Measurements from ENCODE around the gene CDC42BPG. TPM values are rescaled to one million over a fixed set of nuclear protein-coding genes. Genes with fewer than 3 reads are reported as not detected.

Gene CDC42BPG
- total and polyA plus RNA-seq, 10 of the 15 experiments (the other 5 are each of a cell fraction or from before 2014, with no cell fraction given), result 0.02 to 1.3 (median 0.09) TPM; not detected in 1

DNA sequence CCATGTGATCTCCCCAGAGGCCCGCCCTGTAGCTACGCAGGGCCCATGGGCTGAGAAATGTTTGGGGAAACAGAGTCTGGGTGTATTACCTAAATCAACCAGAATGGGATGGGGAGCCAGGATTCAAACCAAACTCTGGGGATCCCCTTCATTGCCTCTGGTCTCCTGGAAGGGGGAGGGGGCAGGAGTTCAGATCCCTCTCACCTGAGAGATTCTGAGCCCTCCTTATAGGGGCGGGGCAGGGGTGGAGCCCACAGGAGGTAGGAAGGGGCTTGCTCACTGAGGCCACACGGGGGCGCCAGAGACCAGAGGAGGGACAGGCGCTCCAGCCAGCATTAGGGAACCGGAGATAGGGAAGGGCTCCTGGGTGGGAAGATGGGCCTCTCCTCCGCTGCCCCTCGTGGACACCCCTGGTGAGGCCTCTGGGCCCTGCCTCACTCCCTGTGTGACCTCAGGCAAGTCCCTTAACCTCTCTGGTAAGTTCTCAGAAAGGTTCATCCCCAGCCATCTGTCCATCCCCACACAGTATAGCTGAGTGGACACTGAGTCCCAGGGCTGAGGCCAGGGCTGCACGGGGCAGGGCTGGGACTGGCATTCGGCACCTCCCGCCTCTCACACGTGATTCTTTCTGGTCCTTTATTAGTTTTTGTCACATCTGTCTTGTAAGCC is 2.7 kb upstream of the CDC42BPG start (continued):
- TF ChIP-seq CREB1 (IDR thresholded peaks at IDR 0.05; ENCODE audit: low read depth) (no peak), CTCF (IDR thresholded peaks at IDR 0.05 in 2 of 3, conservative IDR thresholded peaks at IDR 0.05 in 1 of 3; ENCODE audit: control insufficient read depth in 2 of 3, extremely low read depth in 1 of 3, insufficient read depth in 1 of 3, low read depth in 3 of 3, low read length in 3 of 3) (peak; percentile 86 to 97 (median 96)), ZBTB40 (IDR thresholded peaks at IDR 0.05; ENCODE audit: borderline replicate concordance) (no peak), GATAD2B (conservative IDR thresholded peaks at IDR 0.05; ENCODE audit: low read depth) (peak; percentile 69), FOXM1 (IDR thresholded peaks at IDR 0.05; ENCODE audit: low read depth, low read length) (no peak), POU2F2 (IDR thresholded peaks at IDR 0.05; ENCODE audit: borderline replicate concordance, low read depth, low read length) (peak; percentile 66; the same call in 1 of the 3 replicates), HDGF (IDR thresholded peaks at IDR 0.05) (no peak), IKZF1 (conservative IDR thresholded peaks at IDR 0.05) (peak; percentile 92), YY1 (IDR thresholded peaks at IDR 0.05; ENCODE audit: low read depth, low read length) (peak; percentile 66), TCF12 (IDR thresholded peaks at IDR 0.05; ENCODE audit: low read depth, low read length) (0 out of 2 replicates have a peak, but pooled peaks have one; percentile 26), CHD2 (IDR thresholded peaks at IDR 0.05; ENCODE audit: borderline replicate concordance, low read depth, low read length) (0 out of 2 replicates have a peak, but pooled peaks have one; percentile 30), SKIL (IDR thresholded peaks at IDR 0.05; ENCODE audit: low read depth, poor library complexity, severe bottlenecking) (no peak), SREBF2 (IDR thresholded peaks at IDR 0.05; ENCODE audit: low read length) (no peak), E2F8 (IDR thresholded peaks at IDR 0.05; ENCODE audit: low read depth, partially characterized antibody) (no peak), FOS (IDR thresholded peaks at IDR 0.05; ENCODE audit: borderline replicate concordance, extremely low read depth, insufficient read length) (no peak)
- TF ChIP-seq, protein P1, sequence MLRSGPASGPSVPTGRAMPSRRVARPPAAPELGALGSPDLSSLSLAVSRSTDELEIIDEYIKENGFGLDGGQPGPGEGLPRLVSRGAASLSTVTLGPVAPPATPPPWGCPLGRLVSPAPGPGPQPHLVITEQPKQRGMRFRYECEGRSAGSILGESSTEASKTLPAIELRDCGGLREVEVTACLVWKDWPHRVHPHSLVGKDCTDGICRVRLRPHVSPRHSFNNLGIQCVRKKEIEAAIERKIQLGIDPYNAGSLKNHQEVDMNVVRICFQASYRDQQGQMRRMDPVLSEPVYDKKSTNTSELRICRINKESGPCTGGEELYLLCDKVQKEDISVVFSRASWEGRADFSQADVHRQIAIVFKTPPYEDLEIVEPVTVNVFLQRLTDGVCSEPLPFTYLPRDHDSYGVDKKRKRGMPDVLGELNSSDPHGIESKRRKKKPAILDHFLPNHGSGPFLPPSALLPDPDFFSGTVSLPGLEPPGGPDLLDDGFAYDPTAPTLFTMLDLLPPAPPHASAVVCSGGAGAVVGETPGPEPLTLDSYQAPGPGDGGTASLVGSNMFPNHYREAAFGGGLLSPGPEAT (IDR thresholded peaks at IDR 0.05; ENCODE audit: low read depth), result peak; percentile 24; the same call in 1 of the 2 replicates
